ACC112 (cell line): ENCODE measurements around the gene ZNF709.
"Not testable (repeated sequence)": the region's sequence is repeated elsewhere in the genome, so short reads cannot be mapped to it uniquely, and the experiment has no call there.

Experiments
- H2AFZ ChIP-seq: fragments of 200-600 bp; sonication (generic); one replicate; pipeline ENCODE4 v1.6.0; 2017; ENCODE audit warnings: antibody characterized with exemption, low read length; ENCODE audit not compliant: unreplicated experiment
- H3K27ac ChIP-seq: fragments of 200-600 bp; sonication (generic); 2 replicates; pipeline ENCODE4 v1.5.1; 2014; ENCODE audit warnings: low read depth, mild to moderate bottlenecking, antibody characterized with exemption, low read length, moderate library complexity
- H3K27me3 ChIP-seq: fragments of 200-600 bp; sonication (generic); 2 replicates; pipeline ENCODE4 v1.6.1; 2014; ENCODE audit warnings: mild to moderate bottlenecking, antibody characterized with exemption, low read length, moderate library complexity, mixed read lengths; ENCODE audit not compliant: insufficient read depth
- H3K36me3 ChIP-seq: fragments of 200-600 bp; sonication (generic); 2 replicates; pipeline ENCODE4 v1.6.1; 2016; ENCODE audit warnings: mild to moderate bottlenecking, antibody characterized with exemption, low read length, moderate library complexity, mixed read lengths; ENCODE audit not compliant: insufficient read depth
- H3K4me1 ChIP-seq: fragments of 200-600 bp; sonication (generic); one replicate; pipeline ENCODE4 v1.6.1; 2016; ENCODE audit warnings: low read length, mixed read lengths; ENCODE audit not compliant: insufficient read depth, unreplicated experiment, control insufficient read depth
- H3K4me3 ChIP-seq: fragments of 200-600 bp; sonication (generic); 2 replicates; pipeline ENCODE4 v1.5.1; 2014; ENCODE audit warnings: mild to moderate bottlenecking, low read depth, low read length
- H3K79me2 ChIP-seq: fragments of 200-600 bp; sonication (generic); one replicate; pipeline ENCODE4 v1.6.0; 2016; ENCODE audit warnings: low read length; ENCODE audit not compliant: control insufficient read depth, unreplicated experiment, insufficient read depth

Gene ZNF709

GRCh38 chr19:12450844-12451243, 33.8 kb downstream of the ZNF709 start:
- H3K4me1 ChIP-seq, result no peaks in the 10 kb centered on the region
- H3K27me3 ChIP-seq, result no peaks in the 10 kb centered on the region
- H2AFZ ChIP-seq, result no peak overlapping the region
- H3K79me2 ChIP-seq, result no peaks in the 10 kb centered on the region
- no peak overlapping the region for H3K4me3 ChIP-seq
- H3K27ac ChIP-seq, result no peak overlapping the region
- no peaks in the 10 kb centered on the region for H3K36me3 ChIP-seq

GRCh38 chr19:12448808-12449207, 35.8 kb downstream of the ZNF709 start:
- no peaks in the 10 kb centered on the region for H3K4me1 ChIP-seq
- H3K79me2 ChIP-seq, result no peaks in the 10 kb centered on the region
- H3K36me3 ChIP-seq, result no peaks in the 10 kb centered on the region
- no peak overlapping the region for H2AFZ ChIP-seq
- H3K4me3 ChIP-seq, result no peak overlapping the region
- no peaks in the 10 kb centered on the region for H3K27me3 ChIP-seq
- H3K27ac ChIP-seq, result no peak overlapping the region

GRCh38 chr19:12440541-12441316, 43.9 kb downstream of the ZNF709 start, which contains the start of gene ZNF443:
ZNF443 (minus strand) TSS chr19:12441021; CDS start chr19:12440914, 107 bp downstream.
- peak within 1 kb of the TSS; percentile 55; the same call in 1 of the 2 replicates for H3K27ac ChIP-seq
- H3K36me3 ChIP-seq, result no peaks in the 10 kb centered on the region
- H3K79me2 ChIP-seq, result no peaks in the 10 kb centered on the region
- H3K4me1 ChIP-seq, result no peaks in the 10 kb centered on the region
- peak within 1 kb of the TSS; percentile 99 for H2AFZ ChIP-seq
- peak within 1 kb of the TSS; percentile 83 for H3K4me3 ChIP-seq
- no peaks in the 10 kb centered on the region for H3K27me3 ChIP-seq

- peak overlapping the region; percentile 99 for H2AFZ ChIP-seq
- not testable (repeated sequence) for H3K79me2 ChIP-seq, H3K27ac ChIP-seq, H3K4me1 ChIP-seq, H3K36me3 ChIP-seq, H3K27me3 ChIP-seq
- H3K4me3 ChIP-seq, result peak overlapping the region; percentile 83
Observed at GRCh38 chr19:12439686-12440540, 44.7 kb downstream of the ZNF709 start.

GRCh38 chr19:12430726-12431299, 53.8 kb downstream of the ZNF709 start:
- not testable (repeated sequence) for H3K4me1 ChIP-seq, H3K27me3 ChIP-seq, H3K4me3 ChIP-seq, H3K79me2 ChIP-seq, H3K27ac ChIP-seq, H2AFZ ChIP-seq
- H3K36me3 ChIP-seq, result peaks cover 11% of the 10 kb centered on the region; the same call in 1 of the 2 replicates

- Histone ChIP-seq H3K27ac (no peak overlapping the region), H3K4me1 (no peaks in the 10 kb centered on the region), H2AFZ (no peak overlapping the region), H3K4me3 (no peak overlapping the region), H3K27me3 (no peaks in the 10 kb centered on the region), H3K79me2 (no peaks in the 10 kb centered on the region), H3K36me3 (peaks cover 3% of the 10 kb centered on the region; the same call in 1 of the 2 replicates)
Observed at GRCh38 chr19:12425888-12426274, 58.7 kb downstream of the ZNF709 start.

- Histone ChIP-seq H3K27me3 (no peaks in the 10 kb centered on the region), H3K36me3 (0 out of 2 replicates have a peak, but pooled peaks cover under 1% of the 10 kb centered on the region), H3K79me2 (no peaks in the 10 kb centered on the region)
Observed at GRCh38 chr19:12425236-12425887, 59.3 kb downstream of the ZNF709 start.

GRCh38 chr19:12417273-12417672, 67.3 kb downstream of the ZNF709 start:
- H3K27me3 ChIP-seq, H3K79me2 ChIP-seq, H2AFZ ChIP-seq, H3K36me3 ChIP-seq, H3K4me1 ChIP-seq, H3K4me3 ChIP-seq, H3K27ac ChIP-seq: not testable (repeated sequence)

More at GRCh38 chr19:12425236-12425887, 59.3 kb downstream of the ZNF709 start:
- H3K27ac ChIP-seq, result no peak overlapping the region
- H2AFZ ChIP-seq, result no peak overlapping the region
- no peak overlapping the region for H3K4me3 ChIP-seq
- H3K4me1 ChIP-seq, result no peaks in the 10 kb centered on the region

GRCh38 chr19:12411893-12412292, 72.7 kb downstream of the ZNF709 start:
- Histone ChIP-seq H3K79me2 (no peaks in the 10 kb centered on the region), H3K27ac (no peak overlapping the region), H3K27me3 (no peaks in the 10 kb centered on the region), H2AFZ (no peak overlapping the region), H3K4me3 (no peak overlapping the region), H3K4me1 (no peaks in the 10 kb centered on the region), H3K36me3 (no peaks in the 10 kb centered on the region)
